Mesendoderm (in vitro differentiated cells): ENCODE data around the gene TRHDE.

Experiments used
- DNase-seq: peaks from one replicate; pipeline ENCODE4 v3.0.0; 2013
- H2AK5ac ChIP-seq: 2 replicates; pipeline ENCODE4 v1.6.1; 2013; ENCODE audit warnings: low read length, inconsistent platforms
- H2BK120ac ChIP-seq: 2 replicates; pipeline ENCODE4 v1.6.1; 2013; ENCODE audit warnings: low read depth, mild to moderate bottlenecking, low read length, moderate library complexity, mixed read lengths
- H2BK15ac ChIP-seq: replicated peaks from 2 replicates; pipeline ENCODE4 v1.6.1; 2013; ENCODE audit warnings: low read depth, mild to moderate bottlenecking, moderate library complexity
- H2BK5ac ChIP-seq: 2 replicates; pipeline ENCODE4 v1.6.1; 2013; ENCODE audit warnings: low read length, inconsistent platforms
- H3K18ac ChIP-seq: 2 replicates; pipeline ENCODE4 v1.6.1; 2013; ENCODE audit warnings: mild to moderate bottlenecking, low read length, mixed read lengths
- H3K23ac ChIP-seq: one replicate; pipeline ENCODE4 v1.6.1; 2013; ENCODE audit warnings: low read length
- H3K27ac ChIP-seq: 2 replicates; pipeline ENCODE4 v1.5.1; 2013; ENCODE audit warnings: low read depth, mild to moderate bottlenecking, inconsistent platforms, low read length, moderate library complexity
- H3K27me3 ChIP-seq: 2 replicates; pipeline ENCODE4 v1.6.1; 2013; ENCODE audit warnings: low read length, control low read depth, mild to moderate bottlenecking, inconsistent platforms; ENCODE audit not compliant: insufficient read depth, poor library complexity
- H3K36me3 ChIP-seq: 2 replicates; pipeline ENCODE4 v1.6.1; 2013; ENCODE audit warnings: low read length, inconsistent platforms; ENCODE audit not compliant: control insufficient read depth, insufficient read depth
- H3K4ac ChIP-seq: one replicate; pipeline ENCODE4 v1.6.1; 2013; ENCODE audit warnings: low read depth, mild to moderate bottlenecking, low read length, moderate library complexity
- H3K4me1 ChIP-seq: 2 replicates; pipeline ENCODE4 v1.6.1; 2013; ENCODE audit warnings: low read depth, low read length, inconsistent platforms; ENCODE audit not compliant: control insufficient read depth
- H3K4me2 ChIP-seq: 2 replicates; pipeline ENCODE4 v1.6.1; 2013; ENCODE audit warnings: low read length
- H3K4me3 ChIP-seq: 2 replicates; pipeline ENCODE4 v1.5.1; 2013; ENCODE audit warnings: mild to moderate bottlenecking, low read length
- H3K56ac ChIP-seq: one replicate; pipeline ENCODE4 v1.6.1; 2013; ENCODE audit warnings: low read length
- H3K79me1 ChIP-seq: 2 replicates; pipeline ENCODE4 v1.6.1; 2013; ENCODE audit warnings: low read length, inconsistent platforms
- H3K79me2 ChIP-seq: 2 replicates; pipeline ENCODE4 v1.6.1; 2013; ENCODE audit warnings: mild to moderate bottlenecking, low read length; ENCODE audit not compliant: control insufficient read depth, insufficient read depth
- H3K9ac ChIP-seq: 2 replicates; pipeline ENCODE4 v1.6.1; 2013; ENCODE audit warnings: low read length, inconsistent platforms
- H4K5ac ChIP-seq: one replicate; pipeline ENCODE4 v1.6.1; 2013; ENCODE audit warnings: low read length
- H4K8ac ChIP-seq: one replicate; pipeline ENCODE4 v1.6.1; 2013; ENCODE audit warnings: low read depth, mild to moderate bottlenecking, control low read depth, low read length, moderate library complexity
- WGBS: extraction: QIAGEN DNeasy Blood & Tissue Kit; methylation state at CpG from one replicate; pipeline ENCODE4 v1.1.7; 2013; ENCODE audit warnings: low lambda C conversion rate, missing lambda C conversion rate; ENCODE audit not compliant: insufficient coverage; ENCODE audit errors: extremely low coverage; 5-methylcytosine and 5-hydroxymethylcytosine counted together

Gene TRHDE

DNA sequence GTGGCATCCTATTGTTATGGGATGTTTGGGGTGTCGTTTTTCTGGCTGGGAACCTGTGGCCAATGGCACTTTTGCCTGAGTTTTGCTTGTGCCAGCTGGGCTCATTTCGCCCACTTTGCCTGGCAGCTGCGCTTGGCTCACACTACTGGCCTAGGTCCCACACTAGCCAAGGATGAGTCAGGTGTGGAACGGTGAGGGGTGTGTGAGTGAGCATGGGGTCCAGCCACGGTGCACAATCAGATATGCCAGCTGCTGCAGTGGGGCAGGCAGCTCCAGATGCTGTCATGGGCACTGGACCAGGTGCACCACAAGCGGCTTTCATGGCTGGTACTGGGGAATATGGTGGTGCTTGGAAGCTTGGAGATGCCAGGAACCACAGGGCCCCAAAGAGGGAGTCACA, 21.5 kb downstream of the TRHDE start:
- no CpG with 5 or more reads among the region's 6 CpGs for WGBS
- Histone ChIP-seq H3K36me3 (no peaks in the 10 kb centered on the region), H2AK5ac (no peak overlapping the region), H3K56ac (no peak overlapping the region), H2BK5ac (no peak overlapping the region), H3K18ac (no peak overlapping the region), H3K9ac (no peak overlapping the region), H3K23ac (no peak overlapping the region), H4K8ac (no peak overlapping the region), H3K27ac (no peak overlapping the region), H3K4me3 (no peak overlapping the region), H3K4ac (no peak overlapping the region), H3K4me2 (no peak overlapping the region), H3K79me2 (no peaks in the 10 kb centered on the region), H3K27me3 (no peaks in the 10 kb centered on the region), H3K4me1 (no peaks in the 10 kb centered on the region), H3K79me1 (no peaks in the 10 kb centered on the region), H4K5ac (no peak overlapping the region), H2BK120ac (no peak overlapping the region), H2BK15ac (no peak overlapping the region)
- DNase-seq = no peak

DNA sequence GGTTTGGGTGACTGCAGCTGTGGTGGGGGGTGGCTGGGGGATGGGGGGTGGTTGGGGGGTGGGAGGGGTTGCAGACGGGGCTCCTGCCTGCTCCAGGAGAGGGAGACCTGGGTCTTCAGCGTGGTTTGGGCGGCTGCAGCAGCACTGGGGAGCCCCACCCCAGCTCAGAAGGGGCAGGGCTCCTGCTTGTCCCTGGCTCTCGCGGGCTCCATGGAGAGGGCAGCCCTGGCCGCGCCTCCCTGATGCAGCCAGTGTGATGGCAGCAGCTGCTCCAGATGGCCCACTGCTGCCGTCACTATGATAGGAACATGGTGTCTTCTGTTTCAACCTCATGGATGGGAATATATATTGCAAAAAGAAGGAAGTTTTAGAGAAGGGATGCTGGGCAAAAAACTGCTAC, 22.9 kb downstream of the TRHDE start:
- Histone ChIP-seq H4K8ac (no peak overlapping the region), H3K27me3 (no peaks in the 10 kb centered on the region), H3K23ac (no peak overlapping the region), H3K4me1 (no peaks in the 10 kb centered on the region), H4K5ac (no peak overlapping the region), H3K79me1 (no peaks in the 10 kb centered on the region), H3K18ac (no peak overlapping the region), H3K56ac (no peak overlapping the region), H3K27ac (no peak overlapping the region), H2AK5ac (no peak overlapping the region), H3K79me2 (no peaks in the 10 kb centered on the region), H2BK120ac (no peak overlapping the region), H3K4me2 (no peak overlapping the region), H2BK15ac (no peak overlapping the region), H3K36me3 (no peaks in the 10 kb centered on the region), H3K4ac (no peak overlapping the region), H3K9ac (no peak overlapping the region), H2BK5ac (no peak overlapping the region), H3K4me3 (no peak overlapping the region)
- WGBS = no CpG with 5 or more reads among the region's 8 CpGs
- DNase-seq = no peak

DNA sequence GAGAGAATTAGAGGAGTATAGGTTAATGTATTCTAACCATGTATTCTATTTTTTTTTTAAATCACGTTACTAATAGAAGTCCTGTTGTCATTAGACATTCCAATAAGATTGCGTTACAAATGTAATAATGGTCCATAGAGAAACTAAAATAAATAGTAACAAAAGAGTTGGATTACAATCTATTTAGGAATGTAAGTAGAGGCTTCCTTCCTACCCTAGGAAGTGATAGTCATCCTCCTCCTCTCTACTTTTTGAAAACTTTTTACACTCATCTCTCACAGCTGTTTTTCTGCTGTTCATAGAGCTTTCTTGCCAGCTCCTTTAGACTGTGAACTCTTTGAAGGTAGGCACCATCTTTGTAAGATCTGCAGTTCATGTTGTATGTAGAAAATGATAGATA, 23.6 kb downstream of the TRHDE start:
- no peak for DNase-seq
- Histone ChIP-seq H4K5ac (no peak overlapping the region), H3K9ac (no peak overlapping the region), H3K4me2 (no peak overlapping the region), H3K79me2 (no peaks in the 10 kb centered on the region), H3K27ac (no peak overlapping the region), H2AK5ac (no peak overlapping the region), H3K56ac (no peak overlapping the region), H3K4me3 (no peak overlapping the region), H3K23ac (no peak overlapping the region), H2BK120ac (no peak overlapping the region), H3K79me1 (no peaks in the 10 kb centered on the region), H3K4ac (no peak overlapping the region), H4K8ac (no peak overlapping the region), H2BK15ac (no peak overlapping the region), H2BK5ac (no peak overlapping the region), H3K27me3 (no peaks in the 10 kb centered on the region), H3K4me1 (no peaks in the 10 kb centered on the region), H3K18ac (no peak overlapping the region), H3K36me3 (no peaks in the 10 kb centered on the region)
- WGBS = no CpG with 5 or more reads among the region's 2 CpGs

DNA sequence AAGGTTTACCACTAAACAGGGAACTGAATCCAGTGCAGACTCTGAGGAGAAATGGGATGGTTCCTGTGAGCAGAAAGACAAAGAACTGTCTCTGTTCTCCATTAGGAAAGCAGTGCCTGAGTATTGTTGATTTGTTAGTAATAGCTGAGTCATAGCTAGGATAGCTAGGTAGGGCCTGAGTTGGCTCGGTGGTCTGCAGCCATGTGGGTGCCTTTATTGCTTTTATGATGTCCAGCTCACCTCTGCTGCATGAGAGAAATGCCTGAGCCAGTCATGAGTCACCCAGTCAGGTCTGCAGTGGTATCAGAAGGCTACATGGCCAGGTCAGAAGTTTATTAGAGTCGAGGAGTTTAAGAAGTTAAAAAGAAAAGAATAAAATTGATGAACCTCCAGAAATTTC, 24.2 kb downstream of the TRHDE start:
- Histone ChIP-seq H3K4me2 (no peak overlapping the region), H2BK120ac (no peak overlapping the region), H3K79me1 (no peaks in the 10 kb centered on the region), H3K27me3 (no peaks in the 10 kb centered on the region), H3K18ac (no peak overlapping the region), H3K56ac (no peak overlapping the region), H3K4me3 (no peak overlapping the region), H3K9ac (no peak overlapping the region), H4K5ac (no peak overlapping the region), H2AK5ac (no peak overlapping the region), H4K8ac (no peak overlapping the region), H2BK15ac (no peak overlapping the region), H3K27ac (no peak overlapping the region), H3K4ac (no peak overlapping the region), H3K79me2 (no peaks in the 10 kb centered on the region), H3K4me1 (no peaks in the 10 kb centered on the region), H3K36me3 (no peaks in the 10 kb centered on the region), H2BK5ac (no peak overlapping the region), H3K23ac (no peak overlapping the region)
- no peak for DNase-seq
- no CpG with 5 or more reads among the region's 2 CpGs for WGBS

DNA sequence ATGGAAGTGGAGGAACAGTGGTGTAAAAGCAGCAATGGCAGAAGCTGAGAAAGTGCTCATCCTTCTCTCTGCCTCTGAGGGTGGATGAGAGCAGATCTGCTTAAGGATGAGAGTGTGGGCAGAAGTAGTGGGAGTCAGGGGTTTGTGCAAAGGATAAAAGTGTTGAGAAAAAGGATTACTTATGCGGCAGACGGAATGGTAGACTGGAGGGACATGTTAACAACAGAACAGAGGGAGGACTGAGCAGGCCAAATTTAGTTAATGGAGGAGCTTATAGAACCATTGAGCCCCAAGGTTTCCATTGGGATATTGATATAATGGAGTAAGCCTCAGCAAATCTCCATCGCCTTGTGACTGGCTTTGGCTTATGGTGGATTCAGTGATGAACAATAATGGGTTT, 25.5 kb downstream of the TRHDE start:
- no peak overlapping the region for H3K27ac ChIP-seq
- H2AK5ac ChIP-seq = no peak overlapping the region
- no peaks in the 10 kb centered on the region for H3K36me3 ChIP-seq
- H2BK15ac ChIP-seq = no peak overlapping the region
- no peak overlapping the region for H4K8ac ChIP-seq
- H3K79me2 ChIP-seq = no peaks in the 10 kb centered on the region
- H3K4me1 ChIP-seq = no peaks in the 10 kb centered on the region
- no peak overlapping the region for H3K23ac ChIP-seq
- H3K4me3 ChIP-seq = no peak overlapping the region
- H3K4ac ChIP-seq = no peak overlapping the region
- WGBS = no CpG with 5 or more reads among the region's 3 CpGs
- no peak overlapping the region for H3K18ac ChIP-seq
- H3K4me2 ChIP-seq = no peak overlapping the region
- H4K5ac ChIP-seq = no peak overlapping the region
- H3K56ac ChIP-seq = no peak overlapping the region
- no peak overlapping the region for H2BK5ac ChIP-seq
- no peaks in the 10 kb centered on the region for H3K27me3 ChIP-seq
- H3K79me1 ChIP-seq = no peaks in the 10 kb centered on the region
- no peak overlapping the region for H3K9ac ChIP-seq
- no peak overlapping the region for H2BK120ac ChIP-seq
- DNase-seq = no peak

DNA sequence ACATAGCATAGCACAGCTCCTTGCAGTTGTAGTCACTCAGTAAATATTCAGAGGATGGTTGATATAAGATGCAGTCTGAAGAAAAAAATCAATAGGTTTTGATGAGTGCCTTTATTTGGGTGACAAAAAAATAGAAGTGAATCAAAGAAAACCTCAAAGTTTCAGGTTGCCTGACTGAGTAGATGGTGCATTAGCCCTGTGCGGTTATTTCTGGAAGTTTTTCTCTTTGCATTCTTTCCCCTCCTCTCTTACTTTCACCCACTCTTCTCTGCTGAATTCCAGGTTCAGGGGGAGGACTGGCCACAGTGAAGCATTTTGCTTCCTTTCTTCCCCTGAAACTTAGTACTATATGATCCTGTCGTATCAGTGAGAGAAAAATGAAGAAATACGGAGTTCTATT, 28.6 kb downstream of the TRHDE start:
- Histone ChIP-seq H3K4me1 (no peaks in the 10 kb centered on the region), H3K4me2 (no peak overlapping the region), H3K79me1 (no peaks in the 10 kb centered on the region), H2AK5ac (no peak overlapping the region), H2BK120ac (no peak overlapping the region), H2BK15ac (no peak overlapping the region), H2BK5ac (no peak overlapping the region), H4K5ac (no peak overlapping the region), H3K23ac (no peak overlapping the region), H3K27me3 (no peaks in the 10 kb centered on the region), H3K56ac (no peak overlapping the region), H3K9ac (no peak overlapping the region), H4K8ac (no peak overlapping the region), H3K79me2 (no peaks in the 10 kb centered on the region), H3K18ac (no peak overlapping the region), H3K27ac (no peak overlapping the region), H3K36me3 (no peaks in the 10 kb centered on the region), H3K4ac (no peak overlapping the region), H3K4me3 (no peak overlapping the region)
- WGBS = no CpG with 5 or more reads among the region's 3 CpGs
- DNase-seq = no peak
